Measurements from ENCODE around the gene CENPP. TPM values are rescaled to one million over a fixed set of nuclear protein-coding genes. Genes with fewer than 3 reads are reported as not detected.

CENPP gene
- total RNA-seq, 2 donors from 2014 or later = 0.78 to 2.3 TPM

- intact Hi-C loops (cut with DNase I) = no loop called here
- Histone ChIP-seq H3K36me3 (replicated peaks in 1 of 2; ENCODE audit: insufficient read depth in 1 of 2, low read depth in 2 of 2) (no peaks in the 10 kb centered on the region), H3K4me3 (no peak within 1 kb of the TSS), H3K9me3 (no peaks in the 10 kb centered on the region), H3K27ac (no peak within 1 kb of the TSS), H3K4me1 (peaks cover 13% of the 10 kb centered on the region), H3K27me3 (no peaks in the 10 kb centered on the region)
- ATAC-seq (peak; percentile 18), DNase-seq (no peak)
- 24% methylated on average over 7 of the region's 7 CpGs for WGBS, 2 donors
- TF ChIP-seq, protein P1, sequence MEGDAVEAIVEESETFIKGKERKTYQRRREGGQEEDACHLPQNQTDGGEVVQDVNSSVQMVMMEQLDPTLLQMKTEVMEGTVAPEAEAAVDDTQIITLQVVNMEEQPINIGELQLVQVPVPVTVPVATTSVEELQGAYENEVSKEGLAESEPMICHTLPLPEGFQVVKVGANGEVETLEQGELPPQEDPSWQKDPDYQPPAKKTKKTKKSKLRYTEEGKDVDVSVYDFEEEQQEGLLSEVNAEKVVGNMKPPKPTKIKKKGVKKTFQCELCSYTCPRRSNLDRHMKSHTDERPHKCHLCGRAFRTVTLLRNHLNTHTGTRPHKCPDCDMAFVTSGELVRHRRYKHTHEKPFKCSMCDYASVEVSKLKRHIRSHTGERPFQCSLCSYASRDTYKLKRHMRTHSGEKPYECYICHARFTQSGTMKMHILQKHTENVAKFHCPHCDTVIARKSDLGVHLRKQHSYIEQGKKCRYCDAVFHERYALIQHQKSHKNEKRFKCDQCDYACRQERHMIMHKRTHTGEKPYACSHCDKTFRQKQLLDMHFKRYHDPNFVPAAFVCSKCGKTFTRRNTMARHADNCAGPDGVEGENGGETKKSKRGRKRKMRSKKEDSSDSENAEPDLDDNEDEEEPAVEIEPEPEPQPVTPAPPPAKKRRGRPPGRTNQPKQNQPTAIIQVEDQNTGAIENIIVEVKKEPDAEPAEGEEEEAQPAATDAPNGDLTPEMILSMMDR (IDR thresholded peaks at IDR 0.05) = no peak
- no peak for TF ChIP-seq POLR2A (IDR thresholded peaks at IDR 0.05)
These were observed 210.4 kb downstream of the CENPP start, which contains the start of gene ECM2 for GRCh38 chr9:92535940-92536850. Gene ECM2, minus strand, starts transcription at chr9:92535990. Its CDS starts 13,124 bp downstream, at chr9:92522866.

- WGBS, 2 donors = 82% methylated on average over 2 of the region's 2 CpGs
- intact Hi-C loops (cut with DNase I) = no loop called here
- no peak for ATAC-seq
These were observed 212.8 kb downstream of the CENPP start for GRCh38 chr9:92538541-92538940.

DNA sequence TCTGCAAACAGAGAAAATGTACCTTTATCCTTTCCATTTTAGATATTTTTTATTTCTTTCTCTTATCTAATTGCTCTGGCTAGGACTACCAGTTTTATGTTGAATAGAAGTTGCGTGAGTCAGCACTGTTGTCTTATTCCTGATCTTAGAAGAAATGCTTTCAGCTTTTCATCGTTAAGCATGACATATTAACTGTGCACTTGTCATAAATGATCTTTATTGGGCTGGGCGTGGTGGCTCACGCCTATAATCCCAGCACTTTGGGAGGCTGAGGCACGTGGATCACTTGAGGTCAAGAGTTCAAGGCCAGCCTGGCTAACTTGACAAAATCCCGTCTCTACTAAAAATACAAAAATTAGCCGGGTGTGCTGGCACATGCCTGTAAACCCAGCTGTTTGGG, 218.2 kb downstream of the CENPP start:
- no peaks in the 10 kb centered on the region for H3K36me3 ChIP-seq (replicated peaks in 1 of 2; ENCODE audit: insufficient read depth in 1 of 2, low read depth in 2 of 2)
- no peaks in the 10 kb centered on the region for H3K27me3 ChIP-seq
- H3K27ac ChIP-seq = no peak overlapping the region
- no peak for ATAC-seq
- H3K4me3 ChIP-seq = no peak overlapping the region
- no peak for TF ChIP-seq POLR2A (IDR thresholded peaks at IDR 0.05)
- TF ChIP-seq, protein P1 (IDR thresholded peaks at IDR 0.05) = no peak
- no peaks in the 10 kb centered on the region for H3K9me3 ChIP-seq
- 83 to 84% methylated on average over 7 of the region's 7 CpGs for WGBS, 2 donors
- intact Hi-C loops (cut with DNase I) = no loop called here
- no peaks in the 10 kb centered on the region for H3K4me1 ChIP-seq
- no peak for DNase-seq

More at GRCh38 chr9:92538541-92538940, 212.8 kb downstream of the CENPP start:
- H3K27ac ChIP-seq = no peak overlapping the region
- no peaks in the 10 kb centered on the region for H3K9me3 ChIP-seq
- H3K27me3 ChIP-seq = no peaks in the 10 kb centered on the region
- no peaks in the 10 kb centered on the region for H3K36me3 ChIP-seq (replicated peaks in 1 of 2; ENCODE audit: insufficient read depth in 1 of 2, low read depth in 2 of 2)
- TF ChIP-seq, protein P1 (IDR thresholded peaks at IDR 0.05) = no peak
- no peak for TF ChIP-seq POLR2A (IDR thresholded peaks at IDR 0.05)
- no peak overlapping the region for H3K4me3 ChIP-seq
- DNase-seq = no peak
- peaks cover 13% of the 10 kb centered on the region for H3K4me1 ChIP-seq

DNA sequence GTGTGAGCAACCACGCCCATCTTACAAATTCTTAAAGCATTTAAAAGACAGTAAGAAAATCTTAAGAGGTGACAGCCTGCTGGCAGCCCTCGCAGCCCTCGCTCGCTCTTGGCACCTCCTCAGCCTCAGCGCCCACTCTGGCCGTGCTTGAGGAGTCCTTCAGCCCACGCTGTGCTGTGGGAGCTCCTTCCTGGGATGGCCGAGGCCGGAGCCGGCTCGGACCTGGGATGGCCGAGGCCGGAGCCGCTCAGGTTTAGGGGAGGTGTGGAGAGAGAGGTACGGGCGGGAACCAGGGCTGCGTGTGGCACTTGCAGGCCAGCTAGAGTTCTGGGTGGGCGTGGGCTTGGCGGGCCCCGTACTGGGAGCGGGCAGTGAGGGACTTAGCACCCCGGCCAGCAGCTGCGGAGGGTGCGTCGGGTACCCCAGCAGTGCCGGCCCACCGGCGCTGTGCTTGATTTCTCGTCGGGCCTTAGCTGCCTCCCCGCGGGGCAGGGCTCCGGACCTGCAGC, 219.3 kb downstream of the CENPP start:
- Histone ChIP-seq H3K4me3 (no peak overlapping the region), H3K4me1 (no peaks in the 10 kb centered on the region), H3K27ac (no peak overlapping the region), H3K27me3 (no peaks in the 10 kb centered on the region), H3K9me3 (no peaks in the 10 kb centered on the region), H3K36me3 (replicated peaks in 1 of 2; ENCODE audit: insufficient read depth in 1 of 2, low read depth in 2 of 2) (no peaks in the 10 kb centered on the region)
- WGBS, 2 donors = 94 to 97% methylated on average over 16 to 32 of the region's 33 CpGs
- DNase-seq = no peak
- ATAC-seq = no peak
- TF ChIP-seq, protein P1 (IDR thresholded peaks at IDR 0.05) = no peak
- TF ChIP-seq POLR2A (IDR thresholded peaks at IDR 0.05) = no peak
- intact Hi-C loops (cut with DNase I) = no loop called here

Measured in body of pancreas (tissue), 4 donors.